Stimulated activated CD4-positive, alpha-beta T cell treated with anti-CD3 and anti-CD28 coated beads, TNF-alpha, amount 100 ng/mL, for 48 hours (primary cell): Measurements from ENCODE around the gene ETS1.

ENCODE experiments used
- DNase-seq, 3 donors: peaks; one replicate each; pipeline ENCODE4 v3.0.0-alpha.2; 2020; ENCODE audit warnings: low read depth in 3 of 3

The ETS1 gene

DNA sequence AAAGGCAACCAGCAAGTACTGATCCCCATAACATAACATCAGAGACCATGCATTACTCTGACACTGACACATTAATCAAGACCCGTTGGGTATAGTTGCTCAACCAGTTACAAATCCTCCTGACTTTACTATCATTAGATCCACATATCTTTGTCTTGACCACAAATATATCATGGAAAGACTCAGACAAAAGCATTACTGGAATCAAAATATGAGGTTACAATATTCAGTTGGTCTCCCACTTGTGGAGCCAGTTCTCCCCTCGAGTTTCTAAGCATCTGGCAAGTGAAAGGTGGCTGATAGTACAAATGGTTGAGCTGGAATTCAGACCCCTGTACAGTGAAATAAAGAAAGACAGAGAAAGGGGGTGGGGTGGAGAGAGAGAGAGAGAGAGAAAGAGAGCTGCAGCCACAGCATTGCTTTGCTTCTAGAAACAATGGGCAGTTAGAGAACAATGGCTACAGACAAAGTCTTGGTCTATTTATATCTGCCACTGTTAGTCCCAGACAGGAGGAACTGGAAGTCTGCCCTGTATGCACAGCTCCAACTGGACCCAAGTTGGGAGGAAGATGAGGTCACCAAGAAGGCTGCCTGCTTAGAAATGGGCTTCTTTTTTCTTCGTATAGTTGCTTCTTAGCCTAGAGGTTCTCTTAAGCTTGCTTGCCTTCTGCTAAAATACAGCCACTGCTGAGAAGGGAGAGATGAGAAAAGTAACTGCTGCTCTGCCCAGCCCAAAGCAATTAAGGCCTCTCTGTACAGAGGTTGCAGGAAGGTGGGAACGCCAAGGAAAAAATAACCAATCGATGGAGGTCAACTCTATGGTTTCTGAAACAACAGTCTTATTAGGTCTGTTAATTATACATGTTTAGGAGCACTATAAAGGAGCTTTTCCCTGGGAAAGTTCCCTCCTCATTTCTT is 85.5 kb downstream of the ETS1 start:
- no peak for DNase-seq

DNA sequence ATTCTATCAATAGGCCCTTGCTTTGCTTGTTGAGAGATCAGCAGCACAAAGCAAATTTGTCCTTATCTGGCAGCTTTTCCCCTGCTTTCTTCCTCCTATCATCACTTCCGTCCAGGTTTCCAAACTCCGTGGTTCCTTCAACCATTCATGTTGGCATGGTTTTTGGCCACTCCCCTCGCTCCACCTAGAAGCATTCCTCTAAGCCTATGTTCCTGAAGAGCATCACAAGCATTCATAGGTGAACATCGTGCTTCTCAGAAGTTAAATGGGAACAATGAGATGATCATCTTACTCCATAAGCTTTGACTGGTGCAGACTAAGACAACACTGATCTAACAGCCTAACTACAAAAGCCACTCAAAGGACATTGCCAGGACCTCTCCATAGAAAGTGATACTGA is 86.3 kb downstream of the ETS1 start:
- DNase-seq, result no peak

GRCh38 chr11:128500493-128500892 is 86.9 kb downstream of the ETS1 start:
- no peak for DNase-seq

GRCh38 chr11:128499613-128500253 is 87.6 kb downstream of the ETS1 start:
- no peak for DNase-seq

DNA sequence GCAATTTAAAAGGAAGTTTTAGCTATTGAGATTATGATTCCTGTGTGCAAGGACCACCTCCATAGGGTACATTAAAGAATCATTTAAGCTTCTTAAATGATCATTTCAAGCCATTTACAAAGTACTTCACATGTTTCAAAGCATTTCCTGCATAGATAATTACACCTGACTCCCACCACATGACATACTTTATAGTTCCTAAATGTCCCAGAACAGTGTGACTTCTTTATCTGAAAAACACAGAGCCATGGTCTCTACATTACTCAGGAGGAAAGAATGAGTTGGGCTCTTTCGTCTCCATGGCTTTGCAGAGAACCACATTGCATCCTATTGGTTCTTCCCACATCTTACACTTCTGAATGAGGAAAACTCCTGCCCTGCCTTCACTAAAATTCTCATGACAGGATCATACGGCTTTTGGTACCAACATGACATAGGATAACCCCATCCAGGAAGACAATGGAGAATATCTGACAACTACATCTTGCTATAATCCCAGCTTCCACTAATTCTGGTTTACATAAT is 88.6 kb downstream of the ETS1 start:
- DNase-seq, result no peak

GRCh38 chr11:128497776-128498095 is 89.6 kb downstream of the ETS1 start:
- DNase-seq, result no peak

GRCh38 chr11:128497061-128497775 is 90.1 kb downstream of the ETS1 start:
- no peak for DNase-seq

- no peak for DNase-seq
These were observed 90.7 kb downstream of the ETS1 start for GRCh38 chr11:128496692-128497060.

DNA sequence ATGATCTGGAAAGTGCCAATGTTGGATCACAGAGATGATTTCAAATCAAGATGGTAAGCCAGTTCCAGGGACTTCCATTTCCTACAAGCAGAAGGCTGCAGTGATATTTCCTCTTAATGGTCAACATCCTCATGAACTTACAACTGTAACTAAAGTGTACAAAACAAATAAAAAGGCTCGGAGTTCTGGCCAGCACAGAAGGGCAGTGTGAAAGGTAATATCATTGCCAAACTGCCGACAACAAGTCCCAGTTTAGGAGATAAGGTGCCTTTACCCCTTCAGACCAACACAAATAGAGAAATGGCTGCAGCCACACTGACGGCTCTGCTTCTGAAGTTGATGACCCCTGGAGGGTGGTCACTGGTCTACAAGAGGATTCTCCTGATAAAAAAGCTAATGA is 91.1 kb downstream of the ETS1 start:
- no peak for DNase-seq

GRCh38 chr11:128494418-128495332 is 92.7 kb downstream of the ETS1 start:
- no peak for DNase-seq

- DNase-seq, result no peak
These were observed 93.8 kb downstream of the ETS1 start for GRCh38 chr11:128493570-128493965.

- no peak for DNase-seq
These were observed 94.3 kb downstream of the ETS1 start for GRCh38 chr11:128492903-128493569.

DNA sequence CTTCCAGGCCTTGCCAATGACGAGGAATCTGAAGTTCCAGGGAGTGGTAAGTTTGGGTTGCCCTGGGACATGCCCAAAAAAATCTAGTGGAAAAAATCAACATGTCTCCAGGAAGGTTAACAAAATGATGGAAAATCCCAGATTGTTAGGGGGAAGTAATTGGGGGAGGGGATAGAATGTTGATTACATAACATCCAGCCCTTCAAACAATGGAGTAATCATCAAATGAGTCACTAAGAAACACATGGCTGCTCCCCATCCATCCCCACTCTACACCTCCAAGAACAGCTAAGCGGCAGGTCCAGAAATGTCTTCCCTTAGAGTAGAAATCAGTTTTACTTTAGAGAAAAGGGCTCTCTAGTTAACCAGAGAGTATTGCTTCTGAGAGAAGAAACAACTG is 94.9 kb downstream of the ETS1 start:
- DNase-seq, result no peak

DNA sequence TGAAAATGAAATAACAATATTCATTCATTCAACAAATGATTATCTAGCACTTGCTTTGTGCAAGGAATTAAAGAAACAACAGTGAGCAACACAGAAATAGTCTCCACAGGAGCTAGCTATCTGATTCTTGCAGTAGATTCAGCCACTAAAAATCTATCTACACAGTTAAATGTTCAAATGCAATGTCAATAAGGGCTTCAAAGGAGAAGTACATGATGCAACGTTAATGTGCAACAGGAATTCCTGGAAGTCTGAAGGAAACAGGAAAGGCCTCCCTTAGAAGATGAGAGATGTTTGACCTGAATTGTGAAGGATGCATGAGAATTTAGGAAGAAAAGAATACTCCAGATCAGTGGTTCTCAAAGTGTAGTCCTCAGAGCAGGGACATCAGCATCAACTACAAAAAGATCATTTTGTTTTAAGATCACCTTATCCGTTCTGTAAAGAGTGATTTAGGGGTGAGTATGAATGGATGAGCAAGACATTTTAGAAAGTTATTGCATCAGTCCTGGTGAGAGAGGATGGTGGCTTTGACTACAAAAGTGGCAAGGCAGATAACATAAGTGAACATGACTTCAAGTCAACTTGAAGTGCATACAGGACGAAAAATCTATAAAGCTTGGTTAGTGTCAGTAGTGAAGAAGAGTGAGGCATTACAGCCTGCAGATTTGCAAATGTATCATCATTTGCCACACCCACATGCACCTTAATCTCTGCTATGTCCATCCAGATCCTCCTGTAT is 96.0 kb downstream of the ETS1 start:
- no peak for DNase-seq

- no peak for DNase-seq
These were observed 97.3 kb downstream of the ETS1 start for GRCh38 chr11:128490092-128490491.

DNA sequence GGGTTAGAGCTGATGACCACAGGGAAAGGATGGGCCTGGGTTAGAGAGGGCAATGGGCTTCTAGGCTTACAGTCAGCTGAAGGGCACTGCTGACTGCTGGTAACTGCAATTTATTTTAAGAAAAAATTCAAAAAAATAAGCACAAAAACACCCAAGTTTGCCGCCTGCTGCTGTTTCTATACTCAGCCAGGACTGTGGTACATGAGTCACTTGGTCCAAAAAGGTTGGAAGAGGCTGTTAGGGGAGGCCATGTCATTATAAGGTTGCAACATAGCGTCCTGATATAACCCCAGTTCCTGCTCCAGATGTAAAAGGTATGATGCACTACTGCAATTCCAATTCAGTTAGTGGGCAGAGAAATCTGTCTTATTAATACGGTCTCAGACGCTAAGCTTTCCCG is 98.9 kb downstream of the ETS1 start:
- no peak for DNase-seq

DNA sequence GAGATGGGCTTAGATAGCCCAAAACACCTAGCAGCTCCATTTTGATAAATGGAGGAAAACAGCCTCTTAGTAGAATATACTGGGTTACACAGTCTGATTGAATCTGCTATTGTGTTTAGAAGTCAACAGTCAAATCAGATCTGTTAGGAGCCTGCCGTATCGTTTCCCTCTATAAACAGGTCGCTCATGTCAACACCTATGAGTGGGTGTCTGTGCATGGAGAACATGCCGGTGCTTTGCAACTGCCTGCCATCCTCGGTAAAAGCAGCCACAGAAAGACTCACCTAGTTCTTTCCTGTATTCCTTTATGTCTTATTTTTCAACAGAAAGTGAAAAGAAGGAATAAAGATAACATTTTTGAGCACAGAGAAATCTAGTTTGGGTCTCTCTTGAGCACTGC is 99.4 kb downstream of the ETS1 start:
- DNase-seq, result no peak

- DNase-seq, result no peak
These were observed 103.2 kb downstream of the ETS1 start for GRCh38 chr11:128484172-128484571.

- no peak for DNase-seq
These were observed 104.1 kb downstream of the ETS1 start for GRCh38 chr11:128483211-128483788.
